ENCODE data around the gene MOGAT1.

- no peak for TF ChIP-seq POLR2A (IDR thresholded peaks at IDR 0.05)
- TF ChIP-seq CTCF (IDR thresholded peaks at IDR 0.05): no peak
These were observed 49.6 kb upstream of the MOGAT1 start for GRCh38 chr2:222621893-222622292.

Data from lower leg skin (tissue), 3 donors.